ENCODE measurements around the gene SRGAP1. TPM values are rescaled to one million over a fixed set of nuclear protein-coding genes. Genes with fewer than 3 reads are reported as not detected.

Gene SRGAP1
- total RNA-seq, 1 donor from 2014 or later: 49.3 TPM

DNA sequence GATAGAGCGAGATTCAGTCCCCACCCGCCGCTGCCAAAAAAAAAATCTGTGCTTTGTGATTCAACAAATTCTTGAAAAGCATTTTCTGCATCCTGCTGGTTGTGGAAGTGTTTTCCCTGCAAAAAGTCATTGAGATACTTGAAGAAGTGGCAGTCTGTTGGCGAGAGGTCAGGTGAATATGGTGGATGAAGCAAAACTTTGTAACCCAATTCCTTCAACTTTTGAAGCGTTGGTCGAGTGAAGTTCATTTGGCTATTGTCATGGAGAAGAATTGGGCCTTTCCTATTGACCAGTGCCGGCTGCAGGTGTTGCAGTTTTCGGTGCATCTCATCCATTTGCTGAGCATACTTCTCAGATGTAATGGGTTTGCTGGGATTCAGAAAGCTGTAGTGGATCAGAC lies 20.9 kb downstream of the SRGAP1 start:
- H3K27ac Mint-ChIP-seq (ENCODE audit: unreplicated experiment): no peak overlapping the region
- H3K4me3 Mint-ChIP-seq (ENCODE audit: unreplicated experiment): no peak overlapping the region
- H3K36me3 Mint-ChIP-seq (ENCODE audit: low read depth, unreplicated experiment): no peaks in the 10 kb centered on the region
- H3K4me1 Mint-ChIP-seq (ENCODE audit: unreplicated experiment): peaks cover 19% of the 10 kb centered on the region
- DNase-seq (ENCODE audit: low spot score): no peak
- TF ChIP-seq, protein P1, sequence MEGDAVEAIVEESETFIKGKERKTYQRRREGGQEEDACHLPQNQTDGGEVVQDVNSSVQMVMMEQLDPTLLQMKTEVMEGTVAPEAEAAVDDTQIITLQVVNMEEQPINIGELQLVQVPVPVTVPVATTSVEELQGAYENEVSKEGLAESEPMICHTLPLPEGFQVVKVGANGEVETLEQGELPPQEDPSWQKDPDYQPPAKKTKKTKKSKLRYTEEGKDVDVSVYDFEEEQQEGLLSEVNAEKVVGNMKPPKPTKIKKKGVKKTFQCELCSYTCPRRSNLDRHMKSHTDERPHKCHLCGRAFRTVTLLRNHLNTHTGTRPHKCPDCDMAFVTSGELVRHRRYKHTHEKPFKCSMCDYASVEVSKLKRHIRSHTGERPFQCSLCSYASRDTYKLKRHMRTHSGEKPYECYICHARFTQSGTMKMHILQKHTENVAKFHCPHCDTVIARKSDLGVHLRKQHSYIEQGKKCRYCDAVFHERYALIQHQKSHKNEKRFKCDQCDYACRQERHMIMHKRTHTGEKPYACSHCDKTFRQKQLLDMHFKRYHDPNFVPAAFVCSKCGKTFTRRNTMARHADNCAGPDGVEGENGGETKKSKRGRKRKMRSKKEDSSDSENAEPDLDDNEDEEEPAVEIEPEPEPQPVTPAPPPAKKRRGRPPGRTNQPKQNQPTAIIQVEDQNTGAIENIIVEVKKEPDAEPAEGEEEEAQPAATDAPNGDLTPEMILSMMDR (IDR thresholded peaks at IDR 0.05; ENCODE audit: unreplicated experiment): no peak
- no peaks in the 10 kb centered on the region for H3K27me3 Mint-ChIP-seq (ENCODE audit: unreplicated experiment)
- H3K9me3 Mint-ChIP-seq (ENCODE audit: unreplicated experiment): no peaks in the 10 kb centered on the region

DNA sequence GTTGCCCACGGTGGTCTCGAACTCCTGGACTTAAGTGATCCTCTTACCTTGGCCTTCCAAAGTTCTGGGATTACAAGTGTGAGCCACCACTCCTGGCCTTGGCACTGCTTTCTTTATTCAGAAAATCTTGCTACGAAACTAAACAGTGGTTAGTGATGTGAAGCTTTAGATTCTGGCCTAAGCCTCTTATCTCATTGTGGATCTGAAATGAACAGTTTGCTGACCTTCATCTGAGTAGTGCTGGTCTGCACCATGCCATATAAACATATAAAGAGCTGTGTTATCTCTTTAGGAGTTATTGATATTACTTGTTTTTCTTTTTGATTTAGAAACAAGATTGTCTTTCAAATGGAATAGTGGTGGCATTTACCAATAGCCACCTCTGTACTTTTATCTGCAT lies 22.6 kb downstream of the SRGAP1 start:
- H3K36me3 Mint-ChIP-seq (ENCODE audit: low read depth, unreplicated experiment): no peaks in the 10 kb centered on the region

DNA sequence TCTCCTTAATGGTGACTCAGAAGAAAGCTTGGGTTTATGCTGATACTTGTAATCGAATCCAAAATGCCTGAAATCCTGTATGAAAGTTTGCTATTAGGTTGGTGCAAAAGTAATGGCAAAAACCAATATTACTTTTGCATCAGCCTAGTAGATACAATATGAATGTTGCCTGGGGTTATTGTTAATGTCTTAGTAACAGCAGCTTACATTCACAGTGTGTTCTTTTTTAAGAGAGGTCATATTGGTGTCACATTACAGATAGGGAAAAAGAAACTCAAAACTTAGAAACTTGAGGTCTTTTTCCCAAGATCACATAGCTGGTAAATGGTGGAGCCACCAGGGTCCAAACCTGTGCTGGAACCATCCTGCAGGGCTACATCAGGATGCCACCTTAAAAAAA lies 25.2 kb downstream of the SRGAP1 start:
- Mint-ChIP-seq H3K27ac (ENCODE audit: unreplicated experiment) (no peak overlapping the region), H3K4me3 (ENCODE audit: unreplicated experiment) (no peak overlapping the region), H3K27me3 (ENCODE audit: unreplicated experiment) (peaks cover 2% of the 10 kb centered on the region), H3K9me3 (ENCODE audit: unreplicated experiment) (no peaks in the 10 kb centered on the region), H3K36me3 (ENCODE audit: low read depth, unreplicated experiment) (no peaks in the 10 kb centered on the region), H3K4me1 (ENCODE audit: unreplicated experiment) (peaks cover 9% of the 10 kb centered on the region)
- TF ChIP-seq, protein P1 (IDR thresholded peaks at IDR 0.05; ENCODE audit: unreplicated experiment): no peak
- DNase-seq (ENCODE audit: low spot score): no peak

More for the DNA sequence above, 22.6 kb downstream of the SRGAP1 start:
- H3K27ac Mint-ChIP-seq (ENCODE audit: unreplicated experiment): no peak overlapping the region
- H3K4me3 Mint-ChIP-seq (ENCODE audit: unreplicated experiment): no peak overlapping the region
- H3K4me1 Mint-ChIP-seq (ENCODE audit: unreplicated experiment): peaks cover 19% of the 10 kb centered on the region
- H3K27me3 Mint-ChIP-seq (ENCODE audit: unreplicated experiment): peaks cover 2% of the 10 kb centered on the region
- TF ChIP-seq, protein P1 (IDR thresholded peaks at IDR 0.05; ENCODE audit: unreplicated experiment): no peak
- DNase-seq (ENCODE audit: low spot score): no peak
- no peaks in the 10 kb centered on the region for H3K9me3 Mint-ChIP-seq (ENCODE audit: unreplicated experiment)

DNA sequence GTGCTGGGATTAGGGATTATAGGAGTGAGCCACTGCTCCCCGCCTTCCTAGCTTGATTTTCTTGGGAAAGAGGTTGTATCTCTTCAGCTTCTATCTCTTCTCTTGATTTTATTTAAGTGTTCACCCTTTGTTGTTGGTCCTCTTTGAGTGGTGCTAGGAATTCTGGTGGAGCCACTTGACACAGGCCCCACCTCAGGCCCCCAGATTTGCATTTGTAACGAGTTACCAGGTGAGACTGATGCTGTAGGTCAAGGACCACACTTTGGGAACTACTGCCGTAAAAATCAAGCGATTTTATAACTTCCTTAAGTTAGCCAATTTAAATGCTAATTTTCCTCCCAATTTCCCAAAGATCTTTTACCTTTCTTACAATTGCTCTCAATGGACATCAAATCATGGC lies 26.3 kb downstream of the SRGAP1 start:
- no peak for DNase-seq (ENCODE audit: low spot score)
- Mint-ChIP-seq H3K27me3 (ENCODE audit: unreplicated experiment) (peaks cover 2% of the 10 kb centered on the region), H3K27ac (ENCODE audit: unreplicated experiment) (no peak overlapping the region), H3K36me3 (ENCODE audit: low read depth, unreplicated experiment) (no peaks in the 10 kb centered on the region), H3K9me3 (ENCODE audit: unreplicated experiment) (no peaks in the 10 kb centered on the region), H3K4me1 (ENCODE audit: unreplicated experiment) (peaks cover 5% of the 10 kb centered on the region), H3K4me3 (ENCODE audit: unreplicated experiment) (no peak overlapping the region)
- TF ChIP-seq, protein P1 (IDR thresholded peaks at IDR 0.05; ENCODE audit: unreplicated experiment): no peak

DNA sequence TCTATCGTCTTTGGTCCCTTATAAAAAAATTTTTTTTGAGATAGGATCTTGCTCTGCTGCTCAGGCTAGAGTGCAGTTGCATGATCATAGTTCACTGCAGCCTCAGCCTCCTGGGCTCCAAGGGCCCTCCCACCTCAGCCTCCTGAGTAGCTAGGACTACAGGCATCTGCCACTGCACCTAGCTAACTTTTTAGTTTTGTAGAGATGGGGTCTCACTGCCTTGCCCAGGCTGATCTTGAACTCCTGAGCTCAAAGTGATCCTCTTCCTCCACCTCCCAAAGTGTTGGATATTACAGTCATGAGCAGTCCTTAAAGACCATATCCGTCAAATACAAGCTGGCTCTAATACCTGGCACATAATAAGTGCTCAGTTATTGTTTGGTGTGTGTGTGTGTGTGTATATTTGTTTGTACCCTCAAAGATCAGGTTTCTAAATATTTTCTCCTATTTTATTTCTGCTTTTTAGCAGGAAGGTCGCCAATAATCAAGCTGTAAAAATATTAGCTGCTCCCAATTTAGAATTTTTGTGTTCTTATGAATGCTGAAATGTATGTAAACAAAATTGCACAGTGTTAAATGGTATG lies 30.5 kb downstream of the SRGAP1 start:
- Mint-ChIP-seq H3K27me3 (ENCODE audit: unreplicated experiment) (peaks cover 2% of the 10 kb centered on the region), H3K36me3 (ENCODE audit: low read depth, unreplicated experiment) (no peaks in the 10 kb centered on the region), H3K4me1 (ENCODE audit: unreplicated experiment) (peaks cover 3% of the 10 kb centered on the region), H3K27ac (ENCODE audit: unreplicated experiment) (no peak overlapping the region), H3K9me3 (ENCODE audit: unreplicated experiment) (no peaks in the 10 kb centered on the region), H3K4me3 (ENCODE audit: unreplicated experiment) (no peak overlapping the region)
- TF ChIP-seq, protein P1 (IDR thresholded peaks at IDR 0.05; ENCODE audit: unreplicated experiment): no peak
- no peak for DNase-seq (ENCODE audit: low spot score)

Data from endothelial cell (in vitro differentiated cells).